GM12872 (cell line): ENCODE data around the gene ERG.

Source experiments
- TF ChIP-seq, protein P1 (sequence below): IDR thresholded peaks from 3 replicates; pipeline ENCODE4 v1.5.1; 2011; ENCODE audit warnings: low read depth, mild to moderate bottlenecking, low read length, moderate library complexity; ENCODE audit not compliant: insufficient read depth

The ERG gene

DNA sequence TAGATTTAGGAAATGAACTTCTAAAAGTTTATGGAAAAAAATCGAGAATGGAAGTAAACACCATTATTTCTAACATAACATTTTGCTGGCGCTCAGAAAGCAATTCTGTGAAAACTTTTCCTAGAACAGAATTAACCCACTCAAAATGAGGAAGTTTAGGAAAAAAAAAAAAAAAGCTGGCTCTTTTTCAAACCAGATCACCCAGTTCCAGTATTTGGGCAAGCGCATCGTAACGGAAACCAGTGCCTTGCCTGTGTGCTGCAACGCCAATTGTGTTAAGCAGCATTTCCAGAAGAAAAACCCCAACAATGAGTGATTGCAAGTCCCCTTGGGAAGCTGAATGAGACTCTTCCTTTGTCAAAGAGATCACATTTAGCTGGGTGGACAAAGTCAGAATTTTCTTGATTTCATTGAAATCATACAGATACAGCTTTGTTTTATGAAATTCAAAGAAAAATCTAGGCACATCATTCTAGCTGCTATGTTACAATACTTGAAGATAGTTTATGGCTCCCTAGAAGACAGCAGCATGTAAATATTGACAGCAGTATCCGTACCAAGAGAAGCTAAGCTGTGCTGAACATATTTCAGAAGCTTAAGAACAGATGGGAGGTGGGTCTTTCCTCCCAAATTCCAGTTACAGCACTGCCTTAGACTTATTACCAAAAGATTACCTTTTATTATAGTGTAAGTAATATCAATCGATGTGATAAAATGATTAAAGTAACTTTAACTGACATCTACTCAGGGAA, 113.4 kb downstream of the ERG start:
- TF ChIP-seq, protein P1, sequence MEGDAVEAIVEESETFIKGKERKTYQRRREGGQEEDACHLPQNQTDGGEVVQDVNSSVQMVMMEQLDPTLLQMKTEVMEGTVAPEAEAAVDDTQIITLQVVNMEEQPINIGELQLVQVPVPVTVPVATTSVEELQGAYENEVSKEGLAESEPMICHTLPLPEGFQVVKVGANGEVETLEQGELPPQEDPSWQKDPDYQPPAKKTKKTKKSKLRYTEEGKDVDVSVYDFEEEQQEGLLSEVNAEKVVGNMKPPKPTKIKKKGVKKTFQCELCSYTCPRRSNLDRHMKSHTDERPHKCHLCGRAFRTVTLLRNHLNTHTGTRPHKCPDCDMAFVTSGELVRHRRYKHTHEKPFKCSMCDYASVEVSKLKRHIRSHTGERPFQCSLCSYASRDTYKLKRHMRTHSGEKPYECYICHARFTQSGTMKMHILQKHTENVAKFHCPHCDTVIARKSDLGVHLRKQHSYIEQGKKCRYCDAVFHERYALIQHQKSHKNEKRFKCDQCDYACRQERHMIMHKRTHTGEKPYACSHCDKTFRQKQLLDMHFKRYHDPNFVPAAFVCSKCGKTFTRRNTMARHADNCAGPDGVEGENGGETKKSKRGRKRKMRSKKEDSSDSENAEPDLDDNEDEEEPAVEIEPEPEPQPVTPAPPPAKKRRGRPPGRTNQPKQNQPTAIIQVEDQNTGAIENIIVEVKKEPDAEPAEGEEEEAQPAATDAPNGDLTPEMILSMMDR = no peak

DNA sequence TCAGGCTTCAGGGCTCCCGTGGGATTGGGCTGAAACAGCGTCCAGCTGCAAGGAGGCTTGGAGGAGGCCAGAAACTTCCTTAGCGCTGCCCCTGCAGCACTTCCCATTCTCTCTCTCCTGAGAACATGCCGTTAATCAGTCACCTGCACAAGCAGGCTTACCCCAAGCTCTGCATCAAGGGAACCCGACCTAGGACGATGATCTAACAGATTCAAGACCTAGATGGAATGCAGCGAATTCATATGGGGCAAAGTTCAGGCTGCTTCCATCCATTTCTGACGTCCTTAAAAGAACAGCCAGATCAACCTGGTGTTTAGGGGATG, 114.1 kb downstream of the ERG start:
- TF ChIP-seq, protein P1 = no peak

DNA sequence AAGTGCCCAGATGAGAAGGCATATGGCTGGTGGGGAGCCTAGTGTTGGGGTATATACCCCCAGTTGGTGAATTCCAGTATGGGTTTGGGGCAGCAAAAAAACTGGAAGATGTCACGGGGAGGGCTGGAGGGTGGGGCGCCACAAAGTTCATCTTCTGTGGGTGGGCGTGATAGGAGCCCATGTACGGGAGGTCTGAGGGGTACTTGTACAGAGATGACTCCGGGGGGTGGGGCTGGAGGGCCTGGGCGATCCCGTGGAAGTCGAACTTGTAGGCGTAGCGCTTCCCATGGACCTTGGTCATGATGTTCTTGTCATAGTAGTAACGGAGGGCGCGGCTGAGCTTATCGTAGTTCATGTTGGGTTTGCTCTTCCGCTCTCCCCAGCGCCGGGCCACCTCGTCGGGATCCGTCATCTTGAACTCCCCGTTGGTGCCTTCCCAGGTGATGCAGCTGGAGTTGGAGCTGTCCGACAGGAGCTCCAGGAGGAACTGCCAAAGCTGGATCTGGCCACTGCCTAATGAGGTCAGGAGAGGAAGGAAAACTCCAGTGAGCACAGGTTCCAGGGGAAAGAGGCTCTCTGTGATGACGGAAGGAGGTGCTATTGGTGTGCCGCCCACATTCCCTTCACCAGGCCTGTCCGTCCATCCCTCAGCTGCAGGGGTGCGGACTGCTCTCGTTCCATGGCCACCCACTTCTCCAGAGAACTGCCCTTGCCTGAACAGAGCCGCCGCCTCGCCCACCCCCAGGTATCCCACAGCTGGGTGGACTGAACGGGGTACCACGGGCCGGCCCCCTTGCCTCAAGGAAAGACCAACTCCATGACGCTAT, 114.7 kb downstream of the ERG start:
- TF ChIP-seq, protein P1 = no peak

DNA sequence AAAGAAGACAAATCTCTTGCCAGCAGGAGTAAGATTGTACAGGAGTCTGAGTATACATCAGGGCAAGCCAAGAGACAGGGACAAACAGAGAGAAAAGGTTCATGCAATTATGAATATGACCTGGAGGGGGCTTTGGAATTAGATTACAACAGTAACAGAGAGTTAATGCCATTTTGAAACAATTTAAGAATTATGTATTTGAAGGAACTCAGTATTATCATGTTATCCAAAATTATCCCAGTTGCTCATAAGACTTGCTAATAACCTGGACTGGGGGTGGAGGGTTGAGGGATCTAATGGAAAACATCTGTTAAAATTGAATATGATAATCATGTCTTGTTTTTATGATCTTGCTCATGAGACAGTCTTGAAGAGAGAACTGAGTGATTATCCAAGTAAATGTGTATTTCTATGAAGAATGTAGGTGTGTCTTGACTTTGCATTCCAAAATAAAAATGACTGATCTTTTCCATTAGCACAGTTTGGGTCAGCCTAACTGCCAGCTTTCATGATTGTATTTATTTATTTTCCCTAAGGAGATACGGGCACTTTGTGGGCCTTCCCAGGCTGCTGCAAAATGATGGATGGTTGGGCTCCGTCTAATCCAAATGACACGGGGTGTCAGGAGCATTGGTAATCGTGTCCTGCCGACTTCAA, 117.7 kb downstream of the ERG start:
- TF ChIP-seq, protein P1 = peak; percentile 20; the same call in 1 of the 3 replicates

DNA sequence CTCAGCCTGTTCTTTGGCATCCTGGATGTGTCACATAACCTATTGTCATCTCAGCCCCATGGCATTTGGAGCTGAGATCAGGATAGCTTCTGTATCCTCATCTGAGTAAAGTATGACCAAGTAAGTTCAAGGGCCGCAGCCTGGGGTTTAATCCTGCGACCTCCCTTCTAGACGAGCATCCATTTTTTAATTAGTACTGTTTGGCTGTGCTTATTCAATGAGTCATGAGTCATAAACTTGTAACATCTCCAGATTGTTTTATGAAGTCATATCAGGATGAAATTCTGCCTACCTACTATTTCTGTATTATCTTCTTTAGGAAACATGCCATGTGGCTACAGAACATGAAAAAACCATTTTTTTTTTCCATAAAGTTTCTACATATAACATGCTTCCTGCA, 119.1 kb downstream of the ERG start:
- TF ChIP-seq, protein P1 = no peak

DNA sequence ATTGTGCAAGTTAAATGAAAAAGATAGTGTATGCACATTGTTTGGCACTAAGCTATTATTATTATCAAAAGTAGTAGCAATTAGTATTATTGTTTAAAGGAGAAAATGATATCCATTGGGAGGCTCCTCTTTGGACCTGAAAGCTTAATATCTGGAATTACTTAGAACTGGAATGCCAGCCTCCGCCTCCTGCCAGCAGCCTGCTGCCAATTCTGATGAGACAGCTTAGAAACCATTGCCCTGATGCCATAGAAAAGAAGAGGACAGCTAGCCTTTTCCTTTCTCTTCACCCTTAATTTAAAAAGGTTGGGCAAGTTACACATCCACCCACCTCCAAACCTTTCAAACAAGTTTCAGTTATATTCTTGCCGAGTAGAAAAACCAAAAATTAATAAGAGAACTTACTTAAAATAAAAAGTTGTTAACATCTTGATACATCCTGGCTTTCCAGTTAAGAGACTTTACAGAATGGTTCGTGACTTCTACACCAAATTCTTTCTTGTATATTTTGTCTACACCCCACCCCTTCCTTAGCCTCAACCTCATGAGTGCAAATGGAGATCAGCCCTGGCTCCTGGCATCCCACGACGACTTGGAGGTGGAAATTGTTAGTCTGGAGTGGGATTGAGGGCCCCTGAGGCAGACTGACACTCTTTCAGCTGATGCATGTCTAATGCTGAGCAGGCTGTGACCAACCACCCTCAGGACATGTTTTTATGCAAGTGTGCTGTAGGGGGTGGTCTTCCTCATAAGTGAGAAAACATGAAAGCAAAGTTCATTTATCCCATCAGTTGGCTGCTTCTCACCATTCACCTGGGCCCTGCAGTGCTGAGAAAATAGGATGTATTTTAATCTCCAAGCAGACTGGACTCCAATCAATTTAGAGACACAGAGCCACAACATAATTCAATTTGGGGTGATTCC, 120.8 kb downstream of the ERG start:
- TF ChIP-seq, protein P1 = no peak

DNA sequence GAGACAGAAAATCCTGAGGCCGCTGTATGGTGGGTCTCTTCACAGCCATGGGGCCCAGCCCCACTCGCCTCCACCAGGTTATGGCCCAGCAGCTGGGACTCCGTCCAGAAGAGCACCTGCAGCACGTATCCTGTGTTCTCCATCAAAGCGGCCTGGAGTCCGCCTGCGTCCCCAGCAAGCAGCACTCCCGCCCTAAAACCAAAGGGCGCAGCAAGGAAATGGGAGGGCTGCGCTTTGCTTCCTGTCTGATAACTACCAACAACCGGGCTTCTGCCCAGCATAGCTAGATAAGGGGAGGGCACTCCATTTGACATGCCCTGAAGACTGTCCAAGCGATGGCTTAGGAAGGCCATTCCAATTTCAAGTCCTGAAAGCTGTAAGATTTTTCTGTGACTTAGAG, 121.6 kb downstream of the ERG start:
- TF ChIP-seq, protein P1 = no peak
